HepG2 (cell line): Measurements from ENCODE around the gene S100P. TPM values are rescaled to one million over a fixed set of nuclear protein-coding genes. Genes with fewer than 3 reads are reported as not detected.

Source experiments
- ARID4A ChIP-seq: sonication (generic); formaldehyde crosslinking; IDR thresholded peaks from 2 replicates; pipeline ENCODE4 v1.5.0; 2020; ENCODE audit warnings: mild to moderate bottlenecking, missing genetic modification reagents, borderline replicate concordance
- CHD4 ChIP-seq: fragments of 200-600 bp; sonication (generic); IDR thresholded peaks from 2 replicates; pipeline ENCODE4 v1.7.0; 2017; ENCODE audit warnings: mild to moderate bottlenecking, low read length, borderline replicate concordance
- NKX3-1 ChIP-seq: sonication (generic); formaldehyde crosslinking; IDR thresholded peaks from 2 replicates; pipeline ENCODE4 v1.5.0; 2020; ENCODE audit warnings: missing genetic modification reagents
- NR2F2 ChIP-seq: IDR thresholded peaks from 2 replicates; pipeline ENCODE4 v1.6.1; 2012; ENCODE audit warnings: low read depth, inconsistent platforms, borderline replicate concordance
- POGK ChIP-seq: sonication (generic); formaldehyde crosslinking; conservative IDR thresholded peaks from 2 replicates; pipeline ENCODE4 v1.8.0; 2022; ENCODE audit warnings: mild to moderate bottlenecking, moderate library complexity, missing genetic modification reagents
- RBFOX2 ChIP-seq: fragments of 200-400 bp; formaldehyde crosslinking; IDR thresholded peaks from 2 replicates; pipeline ENCODE4 v1.6.1; 2017; ENCODE audit warnings: low read depth, mild to moderate bottlenecking, low read length
- SATB2 ChIP-seq: sonication (generic); formaldehyde crosslinking; IDR thresholded peaks from 2 replicates; pipeline ENCODE4 v1.5.0; 2020; ENCODE audit warnings: missing genetic modification reagents
- TAF15 ChIP-seq: fragments of 200-400 bp; formaldehyde crosslinking; IDR thresholded peaks from one replicate; pipeline ENCODE4 v1.6.1; 2018; ENCODE audit warnings: mild to moderate bottlenecking, low read depth, low read length; ENCODE audit not compliant: poor library complexity, severe bottlenecking
- ZC3H4 ChIP-seq: sonication (generic); formaldehyde crosslinking; IDR thresholded peaks from 2 replicates; pipeline ENCODE4 v1.4.0; 2020; ENCODE audit warnings: missing genetic modification reagents, borderline replicate concordance
- ZFP36L1 ChIP-seq: sonication (generic); formaldehyde crosslinking; IDR thresholded peaks from 2 replicates; pipeline ENCODE4 v1.8.0; 2022; ENCODE audit warnings: mild to moderate bottlenecking, missing genetic modification reagents, moderate library complexity
- polyA plus RNA-seq, 8 experiments: library from polyadenylated mRNA; depleted of rRNA in 3 of 8; stranded (reverse) in 7 of 8; unstranded in 1 of 8; fragments of >200 nt; fragmentation: Illumina TruSeq in 4 of 8; extraction: Trizol in 4 of 8; gene quantifications; 2 replicates each; pipeline versions ENCODE4 v1.2.1 to v1.2.3, GENCODE V29; 2011 to 2016; ENCODE audit warnings: low read depth in 4 of 8, missing spikeins in 1 of 8, mixed read lengths in 1 of 8; ENCODE audit not compliant: insufficient read depth in 1 of 8
- total RNA-seq, 5 experiments: library from RNA; depleted of rRNA; stranded (reverse); fragments of >200 nt; fragmentation: Illumina TruSeq; extraction: Trizol; gene quantifications; 2 replicates each; pipeline ENCODE4 v1.2.3, GENCODE V29; 2016; ENCODE audit warnings: low read depth in 1 of 5

S100P gene
- total and polyA plus RNA-seq, 2 of the 13 experiments (the other 11 are each of a cell fraction or from before 2014, with no cell fraction given): 278 to 1,649 TPM

- TF ChIP-seq ARID4A (CRISPR knock-in tag) (no peak), NKX3-1 (CRISPR knock-in tag) (no peak), ZC3H4 (CRISPR knock-in tag) (peak; percentile 86; the same call in 1 of the 2 replicates), SATB2 (no peak), POGK (CRISPR knock-in tag) (0 out of 2 replicates have a peak, but pooled peaks have one; percentile 38), RBFOX2 (0 out of 2 replicates have a peak, but pooled peaks have one; percentile 28), ZFP36L1 (CRISPR knock-in tag) (no peak), CHD4 (no peak), TAF15 (no peak), NR2F2 (no peak)
These were observed 2.9 kb downstream of the S100P start (continued) for GRCh38 chr4:6696611-6697010.
